Effector CD4-positive, alpha-beta T cell (primary cell): Measurements from ENCODE around the gene PCDHGB4.
"Not testable (repeated sequence)": the region's sequence is repeated elsewhere in the genome, so short reads cannot be mapped to it uniquely, and the experiment has no call there.

ENCODE experiments used
- DNase-seq: peaks from one replicate; pipeline ENCODE4 v3.0.0-alpha.2; 2020

The PCDHGB4 gene

GRCh38 chr5:141432726-141433125, 45.2 kb downstream of the PCDHGB4 start:
- DNase-seq, result not testable (repeated sequence)

GRCh38 chr5:141434006-141434405, 46.5 kb downstream of the PCDHGB4 start:
- DNase-seq, result no peak

- no peak for DNase-seq
Measured at GRCh38 chr5:141437221-141437620, 49.7 kb downstream of the PCDHGB4 start.

- DNase-seq, result no peak
Measured at GRCh38 chr5:141439411-141440141, 52.1 kb downstream of the PCDHGB4 start.
